ENCODE data around the gene RABGAP1L. TPM values are rescaled to one million over a fixed set of nuclear protein-coding genes. Genes with fewer than 3 reads are reported as not detected.
A peak's percentile ranks its signal among the peaks of the same experiment; 100 is the strongest.

The RABGAP1L gene
- total and polyA plus RNA-seq, 10 donors, result 30.3 to 125 (median 77.7) TPM

GRCh38 chr1:174976436-174977108 lies 817.3 kb downstream of the RABGAP1L start:
- intact Hi-C loops (cut with DNase I; ENCODE audit: low total_unique reads), result no loop called here
- 80 to 90% (median 85%) methylated on average over 4 of the region's 4 CpGs for WGBS, 5 donors
- no peak for TF ChIP-seq POLR2AphosphoS5 (IDR thresholded peaks at IDR 0.05)
- TF ChIP-seq, protein P1, sequence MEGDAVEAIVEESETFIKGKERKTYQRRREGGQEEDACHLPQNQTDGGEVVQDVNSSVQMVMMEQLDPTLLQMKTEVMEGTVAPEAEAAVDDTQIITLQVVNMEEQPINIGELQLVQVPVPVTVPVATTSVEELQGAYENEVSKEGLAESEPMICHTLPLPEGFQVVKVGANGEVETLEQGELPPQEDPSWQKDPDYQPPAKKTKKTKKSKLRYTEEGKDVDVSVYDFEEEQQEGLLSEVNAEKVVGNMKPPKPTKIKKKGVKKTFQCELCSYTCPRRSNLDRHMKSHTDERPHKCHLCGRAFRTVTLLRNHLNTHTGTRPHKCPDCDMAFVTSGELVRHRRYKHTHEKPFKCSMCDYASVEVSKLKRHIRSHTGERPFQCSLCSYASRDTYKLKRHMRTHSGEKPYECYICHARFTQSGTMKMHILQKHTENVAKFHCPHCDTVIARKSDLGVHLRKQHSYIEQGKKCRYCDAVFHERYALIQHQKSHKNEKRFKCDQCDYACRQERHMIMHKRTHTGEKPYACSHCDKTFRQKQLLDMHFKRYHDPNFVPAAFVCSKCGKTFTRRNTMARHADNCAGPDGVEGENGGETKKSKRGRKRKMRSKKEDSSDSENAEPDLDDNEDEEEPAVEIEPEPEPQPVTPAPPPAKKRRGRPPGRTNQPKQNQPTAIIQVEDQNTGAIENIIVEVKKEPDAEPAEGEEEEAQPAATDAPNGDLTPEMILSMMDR (IDR thresholded peaks at IDR 0.05 in 8 of 11, conservative IDR thresholded peaks at IDR 0.05 in 3 of 11), result no peak
- TF ChIP-seq POLR2A (IDR thresholded peaks at IDR 0.05), result no peak
- H3K27ac ChIP-seq, result no peak overlapping the region
- no peak for DNase-seq
- peaks cover 0 to 83% (median 20%) of the 10 kb centered on the region in 6 donors for H3K36me3 ChIP-seq
- H3K4me1 ChIP-seq, result peaks cover 1 to 28% (median 8%) of the 10 kb centered on the region in 6 donors
- no peak overlapping the region for H3K4me3 ChIP-seq
- H3K27me3 ChIP-seq (replicated peaks in 1 of 7), result no peaks in the 10 kb centered on the region
- H3K9me3 ChIP-seq, result no peaks in the 10 kb centered on the region

DNA sequence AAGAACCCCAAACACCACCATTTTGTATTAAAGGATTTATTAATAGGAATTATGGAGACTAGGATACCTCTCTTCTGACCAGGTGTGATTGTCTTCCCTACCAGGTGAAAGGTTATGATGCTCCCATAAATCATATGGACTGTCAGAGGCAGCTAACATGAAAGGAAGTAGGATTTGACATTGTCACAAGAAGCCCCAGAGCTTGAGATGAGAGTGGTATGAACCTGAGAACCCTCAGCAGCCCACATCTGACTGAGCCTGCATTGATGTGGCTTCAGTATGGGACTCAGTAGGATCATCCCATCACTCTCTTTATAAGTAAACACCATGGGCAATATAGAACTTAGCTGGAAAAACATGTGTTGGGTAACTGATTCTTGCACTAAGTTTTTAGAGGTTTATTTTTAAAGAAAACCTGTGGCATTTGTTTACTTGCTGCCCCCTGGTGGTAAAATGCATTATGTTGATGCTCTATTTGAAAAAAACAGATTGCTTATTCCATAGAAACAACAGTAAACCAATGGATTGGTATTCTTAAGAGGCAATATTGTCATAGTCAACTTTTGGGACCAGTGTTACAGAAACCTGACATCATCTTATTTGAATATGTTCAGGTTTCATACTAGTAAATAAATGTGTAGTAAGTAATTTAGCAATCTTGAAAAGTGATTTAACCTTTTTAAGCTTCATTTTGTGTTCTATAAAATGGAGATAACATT lies 823.8 kb downstream of the RABGAP1L start:
- intact Hi-C loops (cut with DNase I; ENCODE audit: low total_unique reads), result loop anchor here (5.0 to 10.0 kb wide), 2 partner anchors 108 to 211 kb away; no protein-coding TSS in a partner anchor
- no peak for DNase-seq
- Histone ChIP-seq H3K27me3 (replicated peaks in 1 of 7) (no peaks in the 10 kb centered on the region), H3K4me3 (no peak overlapping the region), H3K9me3 (no peaks in the 10 kb centered on the region), H3K4me1 (peaks cover 0 to 9% (median 0%) of the 10 kb centered on the region in 6 donors), H3K36me3 (peaks cover 0 to 59% (median 18%) of the 10 kb centered on the region in 6 donors), H3K27ac (no peak overlapping the region)
- TF ChIP-seq POLR2AphosphoS5 (IDR thresholded peaks at IDR 0.05) (no peak), POLR2A (IDR thresholded peaks at IDR 0.05) (no peak)
- TF ChIP-seq, protein P1 (IDR thresholded peaks at IDR 0.05 in 8 of 11, conservative IDR thresholded peaks at IDR 0.05 in 3 of 11), result peak in 10 of 11 experiments; percentile 37 to 81 (median 72)

GRCh38 chr1:174984952-174985351 lies 825.6 kb downstream of the RABGAP1L start:
- intact Hi-C loops (cut with DNase I; ENCODE audit: low total_unique reads), result loop anchor here (5.0 to 10.0 kb wide), 2 partner anchors 110 to 213 kb away; no protein-coding TSS in a partner anchor
- no peak overlapping the region for H3K27ac ChIP-seq
- peaks cover 0 to 41% (median 9%) of the 10 kb centered on the region in 6 donors for H3K36me3 ChIP-seq
- WGBS, 5 donors, result 93 to 100% (median 96%) methylated on average over 4 of the region's 4 CpGs
- TF ChIP-seq POLR2AphosphoS5 (IDR thresholded peaks at IDR 0.05) (no peak), POLR2A (IDR thresholded peaks at IDR 0.05) (no peak)
- TF ChIP-seq, protein P1 (IDR thresholded peaks at IDR 0.05 in 8 of 11, conservative IDR thresholded peaks at IDR 0.05 in 3 of 11), result no peak
- DNase-seq, result no peak
- H3K27me3 ChIP-seq (replicated peaks in 1 of 7), result no peaks in the 10 kb centered on the region
- no peaks in the 10 kb centered on the region for H3K9me3 ChIP-seq
- no peak overlapping the region for H3K4me3 ChIP-seq
- H3K4me1 ChIP-seq, result peaks cover 0 to 23% (median 8%) of the 10 kb centered on the region in 6 donors

- no peak overlapping the region for H3K4me3 ChIP-seq
- H3K4me1 ChIP-seq, result peaks cover 0 to 32% (median 19%) of the 10 kb centered on the region in 6 donors
- H3K27me3 ChIP-seq (replicated peaks in 1 of 7), result no peaks in the 10 kb centered on the region
- peak overlapping the region in 1 of 8 donors; percentile 7 for H3K27ac ChIP-seq
- no peak for DNase-seq
- intact Hi-C loops (cut with DNase I; ENCODE audit: low total_unique reads), result loop anchor here (10.0 kb wide), 1 partner anchor 114 kb away; no protein-coding TSS in a partner anchor
- no peaks in the 10 kb centered on the region for H3K9me3 ChIP-seq
- H3K36me3 ChIP-seq, result peaks cover 0 to 20% (median 0%) of the 10 kb centered on the region in 6 donors
- TF ChIP-seq POLR2AphosphoS5 (IDR thresholded peaks at IDR 0.05), result no peak
- TF ChIP-seq, protein P1 (IDR thresholded peaks at IDR 0.05 in 8 of 11, conservative IDR thresholded peaks at IDR 0.05 in 3 of 11), result no peak
Measured at GRCh38 chr1:174988539-174988938, 829.2 kb downstream of the RABGAP1L start.

Measured in spleen (tissue), 11 donors.